ENCODE results near the gene TAMALIN. TPM values are rescaled to one million over a fixed set of nuclear protein-coding genes. Genes with fewer than 3 reads are reported as not detected.

The TAMALIN gene
- polyA plus RNA-seq, 1 donor from 2014 or later: 6.1 TPM

GRCh38 chr12:51984657-51985056, 22.1 kb upstream of the TAMALIN start:
- no peak overlapping the region for H3K4me2 ChIP-seq (ENCODE audit: low read length)
- no peak overlapping the region for H2AFZ ChIP-seq (ENCODE audit: low read depth, low read length)
- no peak overlapping the region for H3K27ac ChIP-seq (ENCODE audit: low read length)
- no peaks in the 10 kb centered on the region for H3K9me3 ChIP-seq (ENCODE audit: low read length)
- H3K4me3 ChIP-seq (ENCODE audit: low read length): no peak overlapping the region
- TF ChIP-seq TAF1 (IDR thresholded peaks at IDR 0.05; ENCODE audit: low read depth) (no peak), SMC3 (conservative IDR thresholded peaks at IDR 0.05; ENCODE audit: poor library complexity) (no peak), RAD21 (conservative IDR thresholded peaks at IDR 0.05) (no peak)
- no peaks in the 10 kb centered on the region for H3K27me3 ChIP-seq (ENCODE audit: insufficient read depth, low read depth, low read length)
- H4K20me1 ChIP-seq (ENCODE audit: insufficient read depth): peaks cover 6% of the 10 kb centered on the region
- H3K36me3 ChIP-seq (ENCODE audit: insufficient read depth, low read length): peaks cover 6% of the 10 kb centered on the region
- no peak overlapping the region for H3K9ac ChIP-seq (ENCODE audit: low read length)
- H3K9me2 ChIP-seq (ENCODE audit: insufficient read depth, low read length): no peaks in the 10 kb centered on the region
- no peaks in the 10 kb centered on the region for H3F3A ChIP-seq (ENCODE audit: insufficient read depth, low read length, poor library complexity, severe bottlenecking)
- no peaks in the 10 kb centered on the region for H3K79me2 ChIP-seq (replicated peaks; ENCODE audit: insufficient read depth, low read length)

GRCh38 chr12:51985154-51985835, 21.5 kb upstream of the TAMALIN start:
- peaks cover 6% of the 10 kb centered on the region for H3K36me3 ChIP-seq (ENCODE audit: insufficient read depth, low read length)

More at GRCh38 chr12:51985154-51985835, 21.5 kb upstream of the TAMALIN start:
- H3K9ac ChIP-seq (ENCODE audit: low read length): no peak overlapping the region
- H2AFZ ChIP-seq (ENCODE audit: low read depth, low read length): no peak overlapping the region
- peaks cover 6% of the 10 kb centered on the region for H4K20me1 ChIP-seq (ENCODE audit: insufficient read depth)
- no peak overlapping the region for H3K4me3 ChIP-seq (ENCODE audit: low read length)
- no peak for TF ChIP-seq CTCF (IDR thresholded peaks at IDR 0.05; ENCODE audit: poor library complexity, severe bottlenecking)
- no peak for TF ChIP-seq EP300 (conservative IDR thresholded peaks at IDR 0.05; ENCODE audit: poor library complexity, severe bottlenecking)
- no peak for TF ChIP-seq POLR2AphosphoS5 (IDR thresholded peaks at IDR 0.05)
- TF ChIP-seq TAF1 (IDR thresholded peaks at IDR 0.05; ENCODE audit: low read depth): no peak
- TF ChIP-seq EZH2 (IDR thresholded peaks at IDR 0.05; ENCODE audit: borderline replicate concordance, insufficient read depth, low read length, poor library complexity, severe bottlenecking): no peak
- no peak for TF ChIP-seq REST (IDR thresholded peaks at IDR 0.05; ENCODE audit: borderline replicate concordance)
- TF ChIP-seq MXI1 (conservative IDR thresholded peaks at IDR 0.05; ENCODE audit: poor library complexity, severe bottlenecking): no peak
- no peak for TF ChIP-seq RAD21 (conservative IDR thresholded peaks at IDR 0.05)
- TF ChIP-seq SMC3 (conservative IDR thresholded peaks at IDR 0.05; ENCODE audit: poor library complexity): no peak
- no peak overlapping the region for H3K27ac ChIP-seq (ENCODE audit: low read length)
- H3F3A ChIP-seq (ENCODE audit: insufficient read depth, low read length, poor library complexity, severe bottlenecking): no peaks in the 10 kb centered on the region
- no peaks in the 10 kb centered on the region for H3K9me2 ChIP-seq (ENCODE audit: insufficient read depth, low read length)
- no peaks in the 10 kb centered on the region for H3K79me2 ChIP-seq (replicated peaks; ENCODE audit: insufficient read depth, low read length)
- H3K27me3 ChIP-seq (ENCODE audit: insufficient read depth, low read depth, low read length): no peaks in the 10 kb centered on the region
- H3K4me2 ChIP-seq (ENCODE audit: low read length): no peak overlapping the region
- H3K9me3 ChIP-seq (ENCODE audit: low read length): no peaks in the 10 kb centered on the region

Data from neural cell (in vitro differentiated cells).